ENCODE data around the gene DOK1. TPM values are rescaled to one million over a fixed set of nuclear protein-coding genes. Genes with fewer than 3 reads are reported as not detected.
A peak's percentile ranks its signal among the peaks of the same experiment; 100 is the strongest.

DOK1 gene
- total RNA-seq, result 10 to 100 TPM; 36.2 to 59.1 (median 39.7) TPM
- polyA plus RNA-seq, result 10 to 100 TPM; 19.9 to 41.7 (median 21.0) TPM
- long read RNA-seq, donor 1, transcript DOK1-201 (5 exons, 2,555 nt), result major isoform, 7 of 10 reads
- long read RNA-seq, donor 1, partial matches to known transcripts, result 0 of 10 reads
- long read RNA-seq, donor 1, other reads (novel, unspliced or antisense), result 0 of 10 reads
- long read RNA-seq, donor 2, transcript DOK1-201 (5 exons, 2,555 nt), result major isoform, 5 of 7 reads
- long read RNA-seq, donor 2, partial matches to known transcripts, result 0 of 7 reads
- long read RNA-seq, donor 2, other reads (novel, unspliced or antisense), result 0 of 7 reads

GRCh38 chr2:74553892-74554819 is at the start of gene DOK1, which contains the start of gene LOXL3:
TSS of gene DOK1 (plus strand) at chr2:74554720. CDS start at chr2:74554755, 35 bp downstream.
TSS of gene LOXL3 (minus strand) at chr2:74553942. CDS start at chr2:74552634, 1,308 bp downstream.
- DNase-seq, result peak; percentile 97
- H3K27ac ChIP-seq, result peak within 1 kb of the TSS; percentile 80 to 96 (median 92)
- peak within 1 kb of the TSS; percentile 75 to 99 (median 86) for H3K4me3 ChIP-seq
- whole genome bisulfite sequencing, 5 donors, result 1 to 4% (median 1%) methylated on average over 13 to 73 of the region's 73 CpGs
- peaks cover 0 to 25% (median 9%) of the 10 kb centered on the region in 6 donors for H3K36me3 ChIP-seq
- intact Hi-C loops (cut with DNase I; ENCODE audit: low total_unique reads), result no loop called here
- TF ChIP-seq POLR2A (IDR thresholded peaks at IDR 0.05) (peak in 1 of 3 donors; percentile 42), POLR2AphosphoS5 (IDR thresholded peaks at IDR 0.05) (peak; percentile 87 to 89 (median 89)), CTCF (IDR thresholded peaks at IDR 0.05 in 8 of 11, conservative IDR thresholded peaks at IDR 0.05 in 3 of 11) (peak in 3 of 11 experiments; percentile 17 to 23 (median 18))
- H3K27me3 ChIP-seq (replicated peaks in 1 of 7), result peaks cover 0 to 12% (median 5%) of the 10 kb centered on the region in 7 donors
- no peaks in the 10 kb centered on the region for H3K9me3 ChIP-seq
- H3K4me1 ChIP-seq, result peaks cover 13 to 79% (median 44%) of the 10 kb centered on the region in 6 donors

GRCh38 chr2:74505448-74506246 is 48.9 kb upstream of the DOK1 start:
- peak; percentile 68 for DNase-seq
- H3K4me3 ChIP-seq, result peak overlapping the region in 3 of 8 donors; percentile 2 to 90 (median 61)
- peaks cover 19 to 65% (median 61%) of the 10 kb centered on the region in 6 donors for H3K4me1 ChIP-seq

More at GRCh38 chr2:74505448-74506246, 48.9 kb upstream of the DOK1 start:
- Histone ChIP-seq H3K27me3 (replicated peaks in 1 of 7) (peaks cover 0 to 46% (median 17%) of the 10 kb centered on the region in 7 donors), H3K27ac (no peak overlapping the region), H3K9me3 (no peaks in the 10 kb centered on the region), H3K36me3 (peaks cover 0 to 23% (median 16%) of the 10 kb centered on the region in 6 donors)
- intact Hi-C loops (cut with DNase I; ENCODE audit: low total_unique reads), result no loop called here
- 95 to 97% (median 96%) methylated on average over 14 of the region's 14 CpGs for WGBS, 5 donors
- no peak for TF ChIP-seq CTCF (IDR thresholded peaks at IDR 0.05 in 8 of 11, conservative IDR thresholded peaks at IDR 0.05 in 3 of 11)
- TF ChIP-seq POLR2AphosphoS5 (IDR thresholded peaks at IDR 0.05), result no peak
- TF ChIP-seq POLR2A (IDR thresholded peaks at IDR 0.05), result no peak
